ENCODE measurements around the gene MBOAT2.
A peak's percentile ranks its signal among the peaks of the same experiment; 100 is the strongest.

- TF ChIP-seq, protein P1, sequence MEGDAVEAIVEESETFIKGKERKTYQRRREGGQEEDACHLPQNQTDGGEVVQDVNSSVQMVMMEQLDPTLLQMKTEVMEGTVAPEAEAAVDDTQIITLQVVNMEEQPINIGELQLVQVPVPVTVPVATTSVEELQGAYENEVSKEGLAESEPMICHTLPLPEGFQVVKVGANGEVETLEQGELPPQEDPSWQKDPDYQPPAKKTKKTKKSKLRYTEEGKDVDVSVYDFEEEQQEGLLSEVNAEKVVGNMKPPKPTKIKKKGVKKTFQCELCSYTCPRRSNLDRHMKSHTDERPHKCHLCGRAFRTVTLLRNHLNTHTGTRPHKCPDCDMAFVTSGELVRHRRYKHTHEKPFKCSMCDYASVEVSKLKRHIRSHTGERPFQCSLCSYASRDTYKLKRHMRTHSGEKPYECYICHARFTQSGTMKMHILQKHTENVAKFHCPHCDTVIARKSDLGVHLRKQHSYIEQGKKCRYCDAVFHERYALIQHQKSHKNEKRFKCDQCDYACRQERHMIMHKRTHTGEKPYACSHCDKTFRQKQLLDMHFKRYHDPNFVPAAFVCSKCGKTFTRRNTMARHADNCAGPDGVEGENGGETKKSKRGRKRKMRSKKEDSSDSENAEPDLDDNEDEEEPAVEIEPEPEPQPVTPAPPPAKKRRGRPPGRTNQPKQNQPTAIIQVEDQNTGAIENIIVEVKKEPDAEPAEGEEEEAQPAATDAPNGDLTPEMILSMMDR (IDR thresholded peaks at IDR 0.05) = peak in 1 of 6 experiments; percentile 5
- no peak for TF ChIP-seq POLR2A (IDR thresholded peaks at IDR 0.05)
These were observed 121.4 kb downstream of the MBOAT2 start for GRCh38 chr2:8882094-8882493.
